HCT116 (cell line): Measurements from ENCODE around the gene ZNF143. TPM values are rescaled to one million over a fixed set of nuclear protein-coding genes. Genes with fewer than 3 reads are reported as not detected.
A peak's percentile ranks its signal among the peaks of the same experiment; 100 is the strongest.

ENCODE experiments used
- ATAC-seq: fragments of 200-7000 bp; cut with Tn5 transposase; 2 replicates; pipeline ENCODE4 v1.9.1; 2020; ENCODE audit warnings: mild to moderate bottlenecking, moderate library complexity
- BruUV-seq: library from RNA; stranded (reverse); fragments of 400-500 nt; replicated peaks from 2 replicates; lab custom pipeline; 2021; lab: Mats Ljungman, UMichigan
- CTCF ChIA-PET: fragments of 300-600 bp; sonication (Branson Sonifier 250); formaldehyde crosslinking; loops from one replicate; lab custom pipeline; 2021; ENCODE audit warnings: antibody characterized with exemption; lab: Charles Lee
- POLR2A ChIA-PET: fragments of 300-600, 350-600 bp; sonication (Branson Sonifier 250); formaldehyde crosslinking; loops from one replicate; lab custom pipeline; 2021; ENCODE audit warnings: antibody characterized with exemption; lab: Charles Lee
- RAD21 ChIA-PET, 2 experiments: fragments of 300-600 bp; sonication (Branson Sonifier 250); formaldehyde crosslinking; loops; one replicate each; lab custom pipeline; 2023; ENCODE audit warnings: low total read pairs in 2 of 2; ENCODE audit not compliant: uncharacterized antibody in 2 of 2, unreplicated experiment in 2 of 2, low non-redundant PET in 1 of 2; lab: Charles Lee
- DNase-seq: peaks from one replicate; pipeline ENCODE4 v3.0.0-alpha.2; 2010; ENCODE audit warnings: low read depth, low spot score
- H2AFZ ChIP-seq: fragments of 200-600 bp; shearing (Covaris generic), sonication (generic); 2 replicates; pipeline ENCODE4 v1.6.1; 2017; ENCODE audit warnings: low read depth, mixed run types, mixed read lengths, antibody characterized with exemption, low read length; ENCODE audit not compliant: poor library complexity, severe bottlenecking
- H3K27ac ChIP-seq: 2 replicates; pipeline ENCODE4 v1.5.1; 2012; ENCODE audit warnings: low read depth, low read length
- H3K27me3 ChIP-seq: fragments of 200-600 bp; sonication (generic); 2 replicates; pipeline ENCODE4 v1.6.1; 2016; ENCODE audit warnings: mixed run types, low read length, mixed read lengths; ENCODE audit not compliant: insufficient read depth
- H3K36me3 ChIP-seq, 2 experiments: fragments of 200-500 bp in 1 of 2; fragments of 200-600 bp in 1 of 2; sonication (Bioruptor generic) in 1 of 2; sonication (generic) in 1 of 2; 2 replicates each; pipeline versions ENCODE4 v1.5.1 to v1.6.1; 2014 to 2016; ENCODE audit warnings: low read length in 2 of 2, inconsistent platforms in 1 of 2, mixed read lengths in 1 of 2, mixed run types in 1 of 2; ENCODE audit not compliant: insufficient read depth in 2 of 2, control insufficient read depth in 1 of 2
- H3K4me1 ChIP-seq, 2 experiments: fragments of 200-600 bp in 1 of 2; sonication (generic) in 1 of 2; 2 replicates each; pipeline versions ENCODE4 v1.5.1 to v1.6.1; 2012 to 2017; ENCODE audit warnings: low read length in 2 of 2, inconsistent platforms in 1 of 2, mild to moderate bottlenecking in 1 of 2, mixed read lengths in 1 of 2, mixed run types in 1 of 2, moderate library complexity in 1 of 2; ENCODE audit not compliant: insufficient read depth in 2 of 2, control insufficient read depth in 1 of 2
- H3K4me2 ChIP-seq: fragments of 200-600 bp; sonication (generic); 2 replicates; pipeline ENCODE4 v1.6.1; 2017; ENCODE audit warnings: mixed run types, low read length, mixed read lengths
- H3K4me3 ChIP-seq, 2 experiments: fragments of 200-600 bp in 1 of 2; sonication (generic) in 1 of 2; replicated peaks in 1 of 2; 2 replicates each; pipeline ENCODE4 v1.5.1; 2011 to 2016; ENCODE audit warnings: low read length in 2 of 2, control low read depth in 1 of 2, low read depth in 1 of 2, mild to moderate bottlenecking in 1 of 2, mixed read lengths in 1 of 2, mixed run types in 1 of 2
- H3K79me2 ChIP-seq: fragments of 200-600 bp; sonication (generic); 2 replicates; pipeline ENCODE4 v1.6.1; 2017; ENCODE audit warnings: mild to moderate bottlenecking, mixed run types, low read length, moderate library complexity, mixed read lengths; ENCODE audit not compliant: insufficient read depth
- H3K9ac ChIP-seq: fragments of 200-600 bp; sonication (generic); 2 replicates; pipeline ENCODE4 v1.6.1; 2016; ENCODE audit warnings: low read length, mixed read lengths
- H3K9me2 ChIP-seq: fragments of 200-600 bp; sonication (generic), shearing (Covaris generic); 2 replicates; pipeline ENCODE4 v1.6.1; 2017; ENCODE audit warnings: mixed run types, mild to moderate bottlenecking, moderate library complexity; ENCODE audit not compliant: insufficient read depth
- H3K9me3 ChIP-seq, 2 experiments: fragments of 200-500 bp in 1 of 2; fragments of 200-600 bp in 1 of 2; sonication (Bioruptor generic) in 1 of 2; sonication (generic) in 1 of 2; 2 replicates each; pipeline ENCODE4 v1.6.1; 2014 to 2017; ENCODE audit warnings: low read length in 2 of 2, mixed read lengths in 2 of 2, inconsistent platforms in 1 of 2, low read depth in 1 of 2, mild to moderate bottlenecking in 1 of 2, mixed run types in 1 of 2, moderate library complexity in 1 of 2; ENCODE audit not compliant: control insufficient read depth in 1 of 2, insufficient read depth in 1 of 2
- H4K20me1 ChIP-seq: fragments of 200-600 bp; sonication (generic), shearing (Covaris generic); 2 replicates; pipeline ENCODE4 v1.6.1; 2017; ENCODE audit warnings: mixed run types, mild to moderate bottlenecking, moderate library complexity; ENCODE audit not compliant: insufficient read depth
- CBX3 ChIP-seq: IDR thresholded peaks from 2 replicates; pipeline ENCODE4 v1.6.1; 2012; ENCODE audit warnings: low read depth
- EGR1 ChIP-seq: IDR thresholded peaks from 2 replicates; pipeline ENCODE4 v1.6.1; 2012; ENCODE audit warnings: low read depth
- EZH2 ChIP-seq: fragments of 200-600 bp; sonication (generic); IDR thresholded peaks from 2 replicates; pipeline ENCODE4 v1.6.1; 2017; ENCODE audit warnings: antibody characterized with exemption, mixed run types
- POLR2A ChIP-seq: IDR thresholded peaks from 2 replicates; pipeline ENCODE4 v1.7.0; 2011; ENCODE audit warnings: borderline replicate concordance; ENCODE audit not compliant: insufficient read depth, insufficient read length; ENCODE audit errors: extremely low read depth
- POLR2AphosphoS5 ChIP-seq: IDR thresholded peaks from 2 replicates; pipeline ENCODE4 v1.6.1; 2011; ENCODE audit warnings: mild to moderate bottlenecking, low read depth, low read length, moderate library complexity
- SIN3A ChIP-seq: IDR thresholded peaks from 2 replicates; pipeline ENCODE4 v1.6.1; 2012; ENCODE audit warnings: low read depth
- SP1 ChIP-seq: IDR thresholded peaks from 2 replicates; pipeline ENCODE4 v1.6.1; 2012; ENCODE audit warnings: low read depth
- SRF ChIP-seq: IDR thresholded peaks from 2 replicates; pipeline ENCODE4 v1.6.1; 2012; ENCODE audit warnings: low read depth
- ZNF274 ChIP-seq: fragments of 200-500 bp; sonication (Bioruptor generic); IDR thresholded peaks from 2 replicates; pipeline ENCODE4 v1.6.1; 2014; ENCODE audit warnings: mild to moderate bottlenecking, low read depth, low read length, inconsistent platforms
- intact Hi-C: fragments of 100-400 bp; cut with micrococcal nuclease; formaldehyde crosslinking; loops from 2 replicates; pipeline ENCODE4 v1.10.0; 2022
- total RNA-seq: library from RNA; stranded (reverse); gene quantifications from one replicate; pipeline ENCODE4 v1.2.1, GENCODE V29; 2021; ENCODE audit not compliant: unreplicated experiment
- TF ChIP-seq, protein P1 (sequence below): IDR thresholded peaks from 2 replicates; pipeline ENCODE4 v1.6.1; 2011; ENCODE audit warnings: mild to moderate bottlenecking, low read length, moderate library complexity; ENCODE audit not compliant: insufficient replicate concordance; ENCODE audit errors: extremely low read depth
- TF ChIP-seq, protein P2 (sequence below): IDR thresholded peaks from 2 replicates; pipeline ENCODE4 v1.6.1; 2012

ZNF143 gene
- total RNA-seq, 1 experiment from 2014 or later: 27.5 TPM

DNA sequence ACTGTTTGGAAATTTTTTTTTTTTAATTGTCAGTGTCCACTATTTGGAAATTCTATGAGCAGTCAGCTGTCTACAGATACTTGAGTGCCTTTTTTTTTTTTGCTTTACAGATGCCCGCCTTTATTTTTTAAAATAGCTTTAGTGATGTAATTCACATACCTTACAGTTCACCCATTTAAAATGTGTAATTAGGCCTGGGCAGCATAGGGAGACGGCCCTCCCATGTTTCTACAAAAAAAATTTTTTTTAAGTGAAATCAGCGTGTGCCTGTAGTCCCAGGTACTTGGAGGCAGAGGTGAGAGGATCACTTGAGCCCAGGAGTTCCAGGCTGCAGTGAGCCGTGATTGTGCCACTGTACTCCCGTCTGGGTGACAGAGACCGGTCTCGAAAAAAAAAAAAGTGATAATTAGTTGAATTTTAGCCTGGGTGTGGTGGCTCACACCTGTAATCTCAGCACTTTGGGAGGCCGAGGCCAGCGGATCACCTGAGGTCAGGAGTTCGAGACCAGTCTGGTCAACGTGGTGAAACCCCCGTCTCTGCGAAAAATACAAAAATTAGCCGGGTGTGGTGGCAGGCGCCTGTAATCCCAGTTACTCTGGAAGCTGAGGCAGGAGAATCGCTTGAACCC is 1.5 kb downstream of the ZNF143 start:
- no peak for DNase-seq
- intact Hi-C loops: loop anchor here (5.0 kb wide), 1 partner anchor 150 kb away; no protein-coding TSS in a partner anchor
- no peaks in the 10 kb centered on the region for H4K20me1 ChIP-seq
- H3K4me3 ChIP-seq: peak overlapping the region; percentile 58 to 69
- peaks cover 10 to 27% of the 10 kb centered on the region in 2 experiments for H3K4me1 ChIP-seq
- ChIA-PET RAD21 (no interaction called here), POLR2A (interaction anchor here (1.0 to 2.7 kb wide), 2 partner anchors 13 to 98 kb away, joined by 3 to 12 read pairs; no protein-coding TSS in a partner anchor), CTCF (interaction anchor here (1.0 kb wide), 1 partner anchor 44 kb away, joined by 3 read pairs; no protein-coding TSS in a partner anchor)
- peak overlapping the region; percentile 97; the same call in 1 of the 2 replicates for H3K27ac ChIP-seq
- H3K9ac ChIP-seq: peak overlapping the region; percentile 89
- H2AFZ ChIP-seq: no peak overlapping the region
- H3K36me3 ChIP-seq: no peaks in the 10 kb centered on the region
- TF ChIP-seq, protein P1, sequence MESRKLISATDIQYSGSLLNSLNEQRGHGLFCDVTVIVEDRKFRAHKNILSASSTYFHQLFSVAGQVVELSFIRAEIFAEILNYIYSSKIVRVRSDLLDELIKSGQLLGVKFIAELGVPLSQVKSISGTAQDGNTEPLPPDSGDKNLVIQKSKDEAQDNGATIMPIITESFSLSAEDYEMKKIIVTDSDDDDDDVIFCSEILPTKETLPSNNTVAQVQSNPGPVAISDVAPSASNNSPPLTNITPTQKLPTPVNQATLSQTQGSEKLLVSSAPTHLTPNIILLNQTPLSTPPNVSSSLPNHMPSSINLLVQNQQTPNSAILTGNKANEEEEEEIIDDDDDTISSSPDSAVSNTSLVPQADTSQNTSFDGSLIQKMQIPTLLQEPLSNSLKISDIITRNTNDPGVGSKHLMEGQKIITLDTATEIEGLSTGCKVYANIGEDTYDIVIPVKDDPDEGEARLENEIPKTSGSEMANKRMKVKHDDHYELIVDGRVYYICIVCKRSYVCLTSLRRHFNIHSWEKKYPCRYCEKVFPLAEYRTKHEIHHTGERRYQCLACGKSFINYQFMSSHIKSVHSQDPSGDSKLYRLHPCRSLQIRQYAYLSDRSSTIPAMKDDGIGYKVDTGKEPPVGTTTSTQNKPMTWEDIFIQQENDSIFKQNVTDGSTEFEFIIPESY: no peak
- TF ChIP-seq, protein P2, sequence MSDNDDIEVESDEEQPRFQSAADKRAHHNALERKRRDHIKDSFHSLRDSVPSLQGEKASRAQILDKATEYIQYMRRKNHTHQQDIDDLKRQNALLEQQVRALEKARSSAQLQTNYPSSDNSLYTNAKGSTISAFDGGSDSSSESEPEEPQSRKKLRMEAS: no peak
- TF ChIP-seq SP1 (no peak), CBX3 (no peak), ZNF274 (no peak), SIN3A (no peak), EZH2 (no peak), POLR2A (no peak), SRF (no peak), EGR1 (no peak), POLR2AphosphoS5 (no peak)
- H3K27me3 ChIP-seq: no peaks in the 10 kb centered on the region
- no peak for ATAC-seq
- BruUV-seq: no TSS peak
- peak overlapping the region; percentile 83 for H3K4me2 ChIP-seq
- no peaks in the 10 kb centered on the region for H3K9me3 ChIP-seq
- H3K9me2 ChIP-seq: no peaks in the 10 kb centered on the region
- H3K79me2 ChIP-seq: peaks cover 69% of the 10 kb centered on the region
